WTC11 (cell line): ENCODE results near the gene BLZF1. TPM values are rescaled to one million over a fixed set of nuclear protein-coding genes. Genes with fewer than 3 reads are reported as not detected.

Experiments used
- ATAC-seq: fragments of 200-7000 bp; cut with Tn5 transposase; 2 replicates; pipeline ENCODE4 v1.10.0; 2021; ENCODE audit warnings: mild to moderate bottlenecking, moderate library complexity
- CTCF ChIA-PET: fragments of 300-600 bp; sonication (Branson Sonifier 250); formaldehyde crosslinking; loops from one replicate; lab custom pipeline; 2021; ENCODE audit warnings: antibody characterized with exemption; lab: Charles Lee
- POLR2A ChIA-PET: fragments of 350-600 bp; sonication (Branson Sonifier 250); formaldehyde crosslinking; loops from one replicate; lab custom pipeline; 2021; ENCODE audit warnings: antibody characterized with exemption; lab: Charles Lee
- DNase-seq: peaks from one replicate; pipeline ENCODE4 v3.0.0; 2021; ENCODE audit warnings: low spot score
- H3K27ac Mint-ChIP-seq: 2 replicates; pipeline ENCODE4 v1.8.0; 2021; ENCODE audit warnings: mixed read lengths
- H3K27me3 Mint-ChIP-seq: 2 replicates; pipeline ENCODE4 v1.8.0; 2021; ENCODE audit warnings: low read depth, mild to moderate bottlenecking, moderate library complexity, mixed read lengths
- H3K36me3 Mint-ChIP-seq: 2 replicates; pipeline ENCODE4 v1.8.0; 2021; ENCODE audit warnings: mixed read lengths
- H3K4me1 Mint-ChIP-seq: 2 replicates; pipeline ENCODE4 v1.8.0; 2022; ENCODE audit warnings: mixed read lengths
- H3K4me3 Mint-ChIP-seq: 2 replicates; pipeline ENCODE4 v1.8.0; 2021; ENCODE audit warnings: mild to moderate bottlenecking, moderate library complexity, mixed read lengths
- H3K9me3 Mint-ChIP-seq: 2 replicates; pipeline ENCODE4 v1.8.0; 2021; ENCODE audit warnings: mixed read lengths
- ATF1 ChIP-seq: sonication (generic); formaldehyde crosslinking; IDR thresholded peaks from 2 replicates; pipeline ENCODE4 v1.8.1; 2023; ENCODE audit warnings: mild to moderate bottlenecking, moderate library complexity, missing genetic modification reagents
- ELF4 ChIP-seq: sonication (generic); formaldehyde crosslinking; IDR thresholded peaks from 2 replicates; pipeline ENCODE4 v1.8.1; 2022; ENCODE audit warnings: low read depth, mild to moderate bottlenecking, moderate library complexity, missing genetic modification reagents
- ETV6 ChIP-seq: sonication (generic); formaldehyde crosslinking; IDR thresholded peaks from 2 replicates; pipeline ENCODE4 v1.8.1; 2022; ENCODE audit warnings: mild to moderate bottlenecking, missing genetic modification reagents
- FOXJ3 ChIP-seq: sonication (generic); formaldehyde crosslinking; IDR thresholded peaks from 2 replicates; pipeline ENCODE4 v1.9.0; 2021; ENCODE audit warnings: missing genetic modification reagents, mild to moderate bottlenecking, borderline replicate concordance
- FOXP1 ChIP-seq: sonication (generic); formaldehyde crosslinking; IDR thresholded peaks from 2 replicates; pipeline ENCODE4 v1.8.0; 2022; ENCODE audit warnings: missing genetic modification reagents, mild to moderate bottlenecking, moderate library complexity, borderline replicate concordance
- GABPB1 ChIP-seq: sonication (generic); formaldehyde crosslinking; IDR thresholded peaks from 2 replicates; pipeline ENCODE4 v1.8.1; 2023; ENCODE audit warnings: mild to moderate bottlenecking, missing genetic modification reagents
- GRHL2 ChIP-seq: fragments of 250-450 bp; sonication (Bioruptor Pico); IDR thresholded peaks from 2 replicates; pipeline ENCODE4 v1.8.0; 2022; ENCODE audit warnings: mild to moderate bottlenecking, moderate library complexity; ENCODE audit not compliant: insufficient replicate concordance, severe bottlenecking
- JAZF1 ChIP-seq: fragments of 250-450 bp; sonication (Bioruptor Pico); IDR thresholded peaks from 2 replicates; pipeline ENCODE4 v1.9.0; 2021; ENCODE audit warnings: moderate library complexity, mild to moderate bottlenecking, inconsistent platforms
- MXD4 ChIP-seq: fragments of 250-450 bp; sonication (Bioruptor Pico); IDR thresholded peaks from 2 replicates; pipeline ENCODE4 v1.8.0; 2021; ENCODE audit warnings: mild to moderate bottlenecking, moderate library complexity, borderline replicate concordance
- NFYB ChIP-seq: sonication (generic); formaldehyde crosslinking; conservative IDR thresholded peaks from 2 replicates; pipeline ENCODE4 v1.8.0; 2022; ENCODE audit warnings: low read depth, missing genetic modification reagents
- SOX15 ChIP-seq: fragments of 250-450 bp; sonication (Bioruptor Pico); IDR thresholded peaks from 2 replicates; pipeline ENCODE4 v1.9.0; 2021; ENCODE audit warnings: mild to moderate bottlenecking
- ZBTB21 ChIP-seq: sonication (generic); formaldehyde crosslinking; IDR thresholded peaks from 2 replicates; pipeline ENCODE4 v1.8.1; 2023; ENCODE audit warnings: mild to moderate bottlenecking, missing genetic modification reagents, borderline replicate concordance
- ZNF138 ChIP-seq: sonication (generic); formaldehyde crosslinking; conservative IDR thresholded peaks from 2 replicates; pipeline ENCODE4 v1.8.1; 2022; ENCODE audit warnings: mild to moderate bottlenecking, moderate library complexity, missing genetic modification reagents
- ZNF423 ChIP-seq: fragments of 250-450 bp; sonication (Bioruptor Pico); IDR thresholded peaks from 2 replicates; pipeline ENCODE4 v2.1.2; 2022; ENCODE audit warnings: mild to moderate bottlenecking, moderate library complexity
- total RNA-seq: library from RNA; stranded (reverse); gene quantifications from 3 replicates; pipeline ENCODE4 v1.2.3, GENCODE V29; 2021
- TF ChIP-seq, protein P1 (sequence below): sonication (generic); formaldehyde crosslinking; IDR thresholded peaks from 2 replicates; pipeline ENCODE4 v1.8.1; 2022; ENCODE audit warnings: low read depth, mild to moderate bottlenecking, moderate library complexity, missing genetic modification reagents, borderline replicate concordance
- TF ChIP-seq, protein P2 (sequence below): sonication (generic); formaldehyde crosslinking; IDR thresholded peaks from 2 replicates; pipeline ENCODE4 v1.8.1; 2023; ENCODE audit warnings: mild to moderate bottlenecking, missing genetic modification reagents
- TF ChIP-seq, protein P3 (sequence below): sonication (generic); formaldehyde crosslinking; IDR thresholded peaks from 2 replicates; pipeline ENCODE4 v1.8.1; 2023; ENCODE audit warnings: mild to moderate bottlenecking, missing genetic modification reagents, moderate library complexity
- TF ChIP-seq, protein P4 (sequence below): sonication (generic); formaldehyde crosslinking; IDR thresholded peaks from 2 replicates; pipeline ENCODE4 v1.8.0; 2022; ENCODE audit warnings: mild to moderate bottlenecking, missing genetic modification reagents
- TF ChIP-seq, protein P5 (sequence below): fragments of 250-450 bp; sonication (Bioruptor Pico); IDR thresholded peaks from 2 replicates; pipeline ENCODE4 v1.9.0; 2021; ENCODE audit warnings: moderate library complexity, mild to moderate bottlenecking, inconsistent platforms, borderline replicate concordance
- TF ChIP-seq, protein P6 (sequence below): sonication (generic); formaldehyde crosslinking; IDR thresholded peaks from 2 replicates; pipeline ENCODE4 v1.8.1; 2023; ENCODE audit warnings: mild to moderate bottlenecking, missing genetic modification reagents
- TF ChIP-seq, protein P7 (sequence below): fragments of 250-450 bp; sonication (Bioruptor Pico); conservative IDR thresholded peaks from 2 replicates; pipeline ENCODE4 v1.9.0; 2021; ENCODE audit warnings: mild to moderate bottlenecking
- TF ChIP-seq, protein P8 (sequence below): sonication (generic); formaldehyde crosslinking; IDR thresholded peaks from 2 replicates; pipeline ENCODE4 v1.8.1; 2022; ENCODE audit warnings: missing genetic modification reagents, borderline replicate concordance

BLZF1 gene
- total RNA-seq, 1 experiment from 2014 or later, result 8.3 TPM

DNA sequence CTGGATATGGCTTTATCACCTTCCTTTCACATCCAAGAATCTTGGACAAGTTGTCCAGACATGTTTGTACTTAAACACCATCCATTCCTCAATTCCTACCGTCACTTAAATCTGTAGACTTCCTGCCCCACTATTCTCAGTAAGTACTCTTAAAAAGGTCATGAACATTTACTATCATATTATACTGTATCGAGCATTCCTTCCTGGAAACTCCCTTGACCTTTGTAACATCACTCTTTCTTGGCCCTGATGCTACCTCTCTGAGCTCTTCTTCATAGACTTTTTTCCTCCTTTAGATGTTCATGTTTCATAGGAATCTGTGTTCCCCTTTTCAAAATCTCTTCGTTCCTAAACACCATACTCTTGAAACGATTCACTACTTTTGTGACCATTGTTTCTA lies 15.5 kb downstream of the BLZF1 start (continued):
- TF ChIP-seq, protein P1, sequence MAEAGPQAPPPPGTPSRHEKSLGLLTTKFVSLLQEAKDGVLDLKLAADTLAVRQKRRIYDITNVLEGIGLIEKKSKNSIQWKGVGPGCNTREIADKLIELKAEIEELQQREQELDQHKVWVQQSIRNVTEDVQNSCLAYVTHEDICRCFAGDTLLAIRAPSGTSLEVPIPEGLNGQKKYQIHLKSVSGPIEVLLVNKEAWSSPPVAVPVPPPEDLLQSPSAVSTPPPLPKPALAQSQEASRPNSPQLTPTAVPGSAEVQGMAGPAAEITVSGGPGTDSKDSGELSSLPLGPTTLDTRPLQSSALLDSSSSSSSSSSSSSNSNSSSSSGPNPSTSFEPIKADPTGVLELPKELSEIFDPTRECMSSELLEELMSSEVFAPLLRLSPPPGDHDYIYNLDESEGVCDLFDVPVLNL (CRISPR knock-in tag), result no peak
- no peak for TF ChIP-seq FOXJ3 (CRISPR knock-in tag)
- no peak for TF ChIP-seq ZNF423 (CRISPR knock-in tag)
- TF ChIP-seq, protein P2, sequence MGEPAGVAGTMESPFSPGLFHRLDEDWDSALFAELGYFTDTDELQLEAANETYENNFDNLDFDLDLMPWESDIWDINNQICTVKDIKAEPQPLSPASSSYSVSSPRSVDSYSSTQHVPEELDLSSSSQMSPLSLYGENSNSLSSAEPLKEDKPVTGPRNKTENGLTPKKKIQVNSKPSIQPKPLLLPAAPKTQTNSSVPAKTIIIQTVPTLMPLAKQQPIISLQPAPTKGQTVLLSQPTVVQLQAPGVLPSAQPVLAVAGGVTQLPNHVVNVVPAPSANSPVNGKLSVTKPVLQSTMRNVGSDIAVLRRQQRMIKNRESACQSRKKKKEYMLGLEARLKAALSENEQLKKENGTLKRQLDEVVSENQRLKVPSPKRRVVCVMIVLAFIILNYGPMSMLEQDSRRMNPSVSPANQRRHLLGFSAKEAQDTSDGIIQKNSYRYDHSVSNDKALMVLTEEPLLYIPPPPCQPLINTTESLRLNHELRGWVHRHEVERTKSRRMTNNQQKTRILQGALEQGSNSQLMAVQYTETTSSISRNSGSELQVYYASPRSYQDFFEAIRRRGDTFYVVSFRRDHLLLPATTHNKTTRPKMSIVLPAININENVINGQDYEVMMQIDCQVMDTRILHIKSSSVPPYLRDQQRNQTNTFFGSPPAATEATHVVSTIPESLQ (CRISPR knock-in tag), result no peak
- no peak for TF ChIP-seq MXD4 (CRISPR knock-in tag)
- no peak for TF ChIP-seq SOX15 (CRISPR knock-in tag)
- TF ChIP-seq ZNF138 (CRISPR knock-in tag), result no peak
- TF ChIP-seq ATF1 (CRISPR knock-in tag), result no peak
- no peak for TF ChIP-seq ZBTB21 (CRISPR knock-in tag)
- TF ChIP-seq NFYB (CRISPR knock-in tag), result no peak
- TF ChIP-seq, protein P3, sequence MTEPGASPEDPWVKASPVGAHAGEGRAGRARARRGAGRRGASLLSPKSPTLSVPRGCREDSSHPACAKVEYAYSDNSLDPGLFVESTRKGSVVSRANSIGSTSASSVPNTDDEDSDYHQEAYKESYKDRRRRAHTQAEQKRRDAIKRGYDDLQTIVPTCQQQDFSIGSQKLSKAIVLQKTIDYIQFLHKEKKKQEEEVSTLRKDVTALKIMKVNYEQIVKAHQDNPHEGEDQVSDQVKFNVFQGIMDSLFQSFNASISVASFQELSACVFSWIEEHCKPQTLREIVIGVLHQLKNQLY, result no peak
- TF ChIP-seq GABPB1 (CRISPR knock-in tag), result no peak
- TF ChIP-seq, protein P4, sequence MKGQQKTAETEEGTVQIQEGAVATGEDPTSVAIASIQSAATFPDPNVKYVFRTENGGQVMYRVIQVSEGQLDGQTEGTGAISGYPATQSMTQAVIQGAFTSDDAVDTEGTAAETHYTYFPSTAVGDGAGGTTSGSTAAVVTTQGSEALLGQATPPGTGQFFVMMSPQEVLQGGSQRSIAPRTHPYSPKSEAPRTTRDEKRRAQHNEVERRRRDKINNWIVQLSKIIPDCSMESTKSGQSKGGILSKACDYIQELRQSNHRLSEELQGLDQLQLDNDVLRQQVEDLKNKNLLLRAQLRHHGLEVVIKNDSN (CRISPR knock-in tag), result no peak

DNA sequence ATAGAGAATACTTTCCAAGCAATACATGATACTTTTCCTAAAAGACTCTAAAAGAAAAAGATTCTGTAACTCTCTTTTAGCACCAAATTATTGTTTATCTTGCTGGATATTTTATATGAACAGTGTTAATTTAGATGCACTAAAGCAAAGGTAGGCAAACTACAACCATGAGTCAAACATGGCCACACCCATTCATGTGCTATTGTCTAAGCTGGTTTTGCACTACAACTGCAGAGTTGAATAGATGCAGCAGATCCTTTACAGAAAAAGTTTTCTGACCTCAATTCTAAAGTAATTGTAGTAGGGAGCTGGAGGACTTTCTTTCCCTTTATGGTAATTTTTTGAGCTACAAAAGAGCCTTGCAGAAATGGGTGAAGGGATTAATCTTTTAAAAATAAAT lies 19.4 kb downstream of the BLZF1 start:
- POLR2A ChIA-PET, result no interaction called here
- no peak for DNase-seq
- H3K27me3 Mint-ChIP-seq, result no peaks in the 10 kb centered on the region
- peaks cover 15% of the 10 kb centered on the region for H3K36me3 Mint-ChIP-seq
- H3K4me1 Mint-ChIP-seq, result peaks cover 3% of the 10 kb centered on the region; the same call in 1 of the 2 replicates
- CTCF ChIA-PET, result no interaction called here
- no peak for ATAC-seq
- H3K4me3 Mint-ChIP-seq, result no peak overlapping the region
- TF ChIP-seq GRHL2 (CRISPR knock-in tag) (no peak), ELF4 (CRISPR knock-in tag) (no peak), MXD4 (CRISPR knock-in tag) (no peak), NFYB (CRISPR knock-in tag) (no peak), FOXP1 (CRISPR knock-in tag) (no peak), JAZF1 (CRISPR knock-in tag) (no peak), ETV6 (CRISPR knock-in tag) (no peak)
- TF ChIP-seq, protein P5, sequence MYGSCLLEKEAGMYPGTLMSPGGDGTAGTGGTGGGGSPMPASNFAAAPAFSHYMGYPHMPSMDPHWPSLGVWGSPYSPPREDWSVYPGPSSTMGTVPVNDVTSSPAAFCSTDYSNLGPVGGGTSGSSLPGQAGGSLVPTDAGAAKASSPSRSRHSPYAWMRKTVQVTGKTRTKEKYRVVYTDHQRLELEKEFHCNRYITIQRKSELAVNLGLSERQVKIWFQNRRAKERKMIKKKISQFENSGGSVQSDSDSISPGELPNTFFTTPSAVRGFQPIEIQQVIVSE (CRISPR knock-in tag), result no peak
- TF ChIP-seq, protein P6, sequence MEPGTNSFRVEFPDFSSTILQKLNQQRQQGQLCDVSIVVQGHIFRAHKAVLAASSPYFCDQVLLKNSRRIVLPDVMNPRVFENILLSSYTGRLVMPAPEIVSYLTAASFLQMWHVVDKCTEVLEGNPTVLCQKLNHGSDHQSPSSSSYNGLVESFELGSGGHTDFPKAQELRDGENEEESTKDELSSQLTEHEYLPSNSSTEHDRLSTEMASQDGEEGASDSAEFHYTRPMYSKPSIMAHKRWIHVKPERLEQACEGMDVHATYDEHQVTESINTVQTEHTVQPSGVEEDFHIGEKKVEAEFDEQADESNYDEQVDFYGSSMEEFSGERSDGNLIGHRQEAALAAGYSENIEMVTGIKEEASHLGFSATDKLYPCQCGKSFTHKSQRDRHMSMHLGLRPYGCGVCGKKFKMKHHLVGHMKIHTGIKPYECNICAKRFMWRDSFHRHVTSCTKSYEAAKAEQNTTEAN (CRISPR knock-in tag), result no peak
- TF ChIP-seq, protein P7, sequence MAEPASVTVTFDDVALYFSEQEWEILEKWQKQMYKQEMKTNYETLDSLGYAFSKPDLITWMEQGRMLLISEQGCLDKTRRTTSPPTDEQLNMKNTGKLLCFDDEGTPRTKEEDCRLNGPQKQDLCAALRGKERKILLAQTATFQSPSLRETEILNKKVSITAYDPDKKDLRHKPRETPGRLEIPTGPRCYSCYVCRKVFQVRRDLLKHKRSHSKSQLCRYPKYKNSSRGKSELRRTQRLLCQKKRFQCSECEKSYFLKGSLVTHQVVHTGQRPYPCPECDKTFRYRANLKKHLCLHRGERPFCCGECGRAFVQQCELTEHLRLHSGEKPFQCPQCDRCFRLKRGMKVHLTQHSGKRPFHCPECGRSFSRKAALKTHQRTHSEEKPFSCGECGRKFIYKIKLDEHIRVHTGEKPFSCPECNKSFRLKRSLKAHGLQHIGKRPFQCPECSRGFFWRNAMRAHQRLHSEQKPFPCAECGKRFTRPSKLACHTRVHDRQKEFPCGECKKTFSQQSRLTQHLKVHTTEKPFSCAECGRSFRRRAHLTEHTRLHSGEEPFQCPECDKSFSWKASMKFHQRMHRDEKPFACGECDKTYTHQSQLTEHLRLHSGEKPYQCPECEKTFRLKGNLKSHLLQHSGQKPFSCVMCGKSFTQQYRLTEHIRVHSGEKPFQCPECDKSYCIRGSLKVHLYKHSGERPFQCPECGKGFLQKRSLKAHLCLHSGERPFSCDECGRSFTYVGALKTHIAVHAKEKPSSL, result no peak
- TF ChIP-seq, protein P8, sequence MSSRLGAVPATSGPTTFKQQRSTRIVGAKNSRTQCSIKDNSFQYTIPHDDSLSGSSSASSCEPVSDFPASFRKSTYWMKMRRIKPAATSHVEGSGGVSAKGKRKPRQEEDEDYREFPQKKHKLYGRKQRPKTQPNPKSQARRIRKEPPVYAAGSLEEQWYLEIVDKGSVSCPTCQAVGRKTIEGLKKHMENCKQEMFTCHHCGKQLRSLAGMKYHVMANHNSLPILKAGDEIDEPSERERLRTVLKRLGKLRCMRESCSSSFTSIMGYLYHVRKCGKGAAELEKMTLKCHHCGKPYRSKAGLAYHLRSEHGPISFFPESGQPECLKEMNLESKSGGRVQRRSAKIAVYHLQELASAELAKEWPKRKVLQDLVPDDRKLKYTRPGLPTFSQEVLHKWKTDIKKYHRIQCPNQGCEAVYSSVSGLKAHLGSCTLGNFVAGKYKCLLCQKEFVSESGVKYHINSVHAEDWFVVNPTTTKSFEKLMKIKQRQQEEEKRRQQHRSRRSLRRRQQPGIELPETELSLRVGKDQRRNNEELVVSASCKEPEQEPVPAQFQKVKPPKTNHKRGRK (CRISPR knock-in tag), result no peak
- no peaks in the 10 kb centered on the region for H3K9me3 Mint-ChIP-seq
- no peak overlapping the region for H3K27ac Mint-ChIP-seq
